GM19455 (cell line): Measurements from ENCODE around the gene PJA1.

ENCODE experiments used
- ATAC-seq: cut with Tn5 transposase; IDR thresholded peaks from one replicate; pipeline ENCODE4 v1.9.1; 2021; ENCODE audit not compliant: unreplicated experiment

Gene PJA1

GRCh38 chrX:69117876-69118526 lies 47.3 kb downstream of the PJA1 start:
- ATAC-seq = no peak

- no peak for ATAC-seq
Measured at GRCh38 chrX:69116077-69116476, 49.2 kb downstream of the PJA1 start.

GRCh38 chrX:69113723-69114122 lies 51.5 kb downstream of the PJA1 start:
- ATAC-seq = no peak
